GM12878 (cell line): ENCODE results near the gene WFS1.

Source experiments
- EZH2 ChIP-seq: IDR thresholded peaks from 2 replicates; pipeline ENCODE4 v1.6.1; 2012; ENCODE audit warnings: low read depth, mild to moderate bottlenecking, control low read depth, inconsistent platforms, low read length, borderline replicate concordance; ENCODE audit not compliant: control insufficient read depth
- NFXL1 ChIP-seq: fragments of 450-650 bp; IDR thresholded peaks from 2 replicates; pipeline ENCODE4 v1.6.1; 2017; ENCODE audit warnings: antibody characterized with exemption, mild to moderate bottlenecking, borderline replicate concordance
- RBBP5 ChIP-seq: fragments of 200-600 bp; sonication (generic); conservative IDR thresholded peaks from 2 replicates; pipeline ENCODE4 v1.6.1; 2016
- TF ChIP-seq, protein P1 (sequence below): IDR thresholded peaks from 2 replicates; pipeline ENCODE4 v1.6.1; 2011; ENCODE audit warnings: low read depth, low read length, improper control_type of control experiment, borderline replicate concordance
- TF ChIP-seq, protein P2 (sequence below), 3 experiments: IDR thresholded peaks in 2 of 3; conservative IDR thresholded peaks in 1 of 3; 2 replicates each; pipeline ENCODE4 v1.5.1; 2011; ENCODE audit warnings: low read depth in 3 of 3, low read length in 3 of 3, mild to moderate bottlenecking in 3 of 3, control low read depth in 2 of 3, moderate library complexity in 2 of 3, inconsistent platforms in 1 of 3, mixed read lengths in 1 of 3; ENCODE audit not compliant: control insufficient read depth in 2 of 3, insufficient read depth in 1 of 3; ENCODE audit errors: extremely low read depth in 1 of 3
- TF ChIP-seq, protein P3 (sequence below): IDR thresholded peaks from 2 replicates; pipeline ENCODE4 v1.6.1; 2011; ENCODE audit warnings: mild to moderate bottlenecking, low read depth, low read length, moderate library complexity; ENCODE audit not compliant: insufficient replicate concordance
- TF ChIP-seq, protein P4 (sequence below): IDR thresholded peaks from 2 replicates; pipeline ENCODE4 v1.6.1; 2012; ENCODE audit warnings: mild to moderate bottlenecking, low read depth, low read length

DNA sequence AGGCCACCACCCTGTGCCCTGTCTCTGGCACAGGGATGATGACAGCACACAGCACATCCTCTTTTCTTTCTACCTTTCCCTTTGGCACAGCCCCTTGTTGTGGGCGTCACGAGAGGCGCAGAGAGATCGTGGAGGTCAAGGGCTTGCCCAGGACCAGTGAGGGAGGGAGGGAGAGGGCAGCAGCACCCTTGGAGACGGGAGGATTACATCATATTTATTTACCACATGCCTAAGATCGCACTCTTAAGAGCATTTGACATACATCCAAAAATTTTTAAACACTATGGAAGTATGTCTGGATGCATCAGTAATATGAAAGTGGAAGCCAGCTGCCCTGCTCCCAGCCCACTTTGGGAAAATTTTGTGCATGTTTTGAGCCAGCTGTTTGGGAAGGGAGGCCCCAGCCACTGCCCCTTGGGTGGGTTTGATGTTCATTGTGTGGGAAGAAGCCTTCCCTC is 12.7 kb downstream of the WFS1 start:
- TF ChIP-seq, protein P1, sequence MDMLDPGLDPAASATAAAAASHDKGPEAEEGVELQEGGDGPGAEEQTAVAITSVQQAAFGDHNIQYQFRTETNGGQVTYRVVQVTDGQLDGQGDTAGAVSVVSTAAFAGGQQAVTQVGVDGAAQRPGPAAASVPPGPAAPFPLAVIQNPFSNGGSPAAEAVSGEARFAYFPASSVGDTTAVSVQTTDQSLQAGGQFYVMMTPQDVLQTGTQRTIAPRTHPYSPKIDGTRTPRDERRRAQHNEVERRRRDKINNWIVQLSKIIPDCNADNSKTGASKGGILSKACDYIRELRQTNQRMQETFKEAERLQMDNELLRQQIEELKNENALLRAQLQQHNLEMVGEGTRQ: no peak
- TF ChIP-seq, protein P2, sequence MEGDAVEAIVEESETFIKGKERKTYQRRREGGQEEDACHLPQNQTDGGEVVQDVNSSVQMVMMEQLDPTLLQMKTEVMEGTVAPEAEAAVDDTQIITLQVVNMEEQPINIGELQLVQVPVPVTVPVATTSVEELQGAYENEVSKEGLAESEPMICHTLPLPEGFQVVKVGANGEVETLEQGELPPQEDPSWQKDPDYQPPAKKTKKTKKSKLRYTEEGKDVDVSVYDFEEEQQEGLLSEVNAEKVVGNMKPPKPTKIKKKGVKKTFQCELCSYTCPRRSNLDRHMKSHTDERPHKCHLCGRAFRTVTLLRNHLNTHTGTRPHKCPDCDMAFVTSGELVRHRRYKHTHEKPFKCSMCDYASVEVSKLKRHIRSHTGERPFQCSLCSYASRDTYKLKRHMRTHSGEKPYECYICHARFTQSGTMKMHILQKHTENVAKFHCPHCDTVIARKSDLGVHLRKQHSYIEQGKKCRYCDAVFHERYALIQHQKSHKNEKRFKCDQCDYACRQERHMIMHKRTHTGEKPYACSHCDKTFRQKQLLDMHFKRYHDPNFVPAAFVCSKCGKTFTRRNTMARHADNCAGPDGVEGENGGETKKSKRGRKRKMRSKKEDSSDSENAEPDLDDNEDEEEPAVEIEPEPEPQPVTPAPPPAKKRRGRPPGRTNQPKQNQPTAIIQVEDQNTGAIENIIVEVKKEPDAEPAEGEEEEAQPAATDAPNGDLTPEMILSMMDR (IDR thresholded peaks at IDR 0.05 in 2 of 3, conservative IDR thresholded peaks at IDR 0.05 in 1 of 3; ENCODE audit: control insufficient read depth in 2 of 3, extremely low read depth in 1 of 3, insufficient read depth in 1 of 3, low read depth in 3 of 3, low read length in 3 of 3): no peak
- TF ChIP-seq, protein P3, sequence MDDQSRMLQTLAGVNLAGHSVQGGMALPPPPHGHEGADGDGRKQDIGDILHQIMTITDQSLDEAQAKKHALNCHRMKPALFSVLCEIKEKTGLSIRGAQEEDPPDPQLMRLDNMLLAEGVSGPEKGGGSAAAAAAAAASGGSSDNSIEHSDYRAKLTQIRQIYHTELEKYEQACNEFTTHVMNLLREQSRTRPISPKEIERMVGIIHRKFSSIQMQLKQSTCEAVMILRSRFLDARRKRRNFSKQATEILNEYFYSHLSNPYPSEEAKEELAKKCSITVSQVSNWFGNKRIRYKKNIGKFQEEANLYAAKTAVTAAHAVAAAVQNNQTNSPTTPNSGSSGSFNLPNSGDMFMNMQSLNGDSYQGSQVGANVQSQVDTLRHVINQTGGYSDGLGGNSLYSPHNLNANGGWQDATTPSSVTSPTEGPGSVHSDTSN: no peak
- TF ChIP-seq, protein P4, sequence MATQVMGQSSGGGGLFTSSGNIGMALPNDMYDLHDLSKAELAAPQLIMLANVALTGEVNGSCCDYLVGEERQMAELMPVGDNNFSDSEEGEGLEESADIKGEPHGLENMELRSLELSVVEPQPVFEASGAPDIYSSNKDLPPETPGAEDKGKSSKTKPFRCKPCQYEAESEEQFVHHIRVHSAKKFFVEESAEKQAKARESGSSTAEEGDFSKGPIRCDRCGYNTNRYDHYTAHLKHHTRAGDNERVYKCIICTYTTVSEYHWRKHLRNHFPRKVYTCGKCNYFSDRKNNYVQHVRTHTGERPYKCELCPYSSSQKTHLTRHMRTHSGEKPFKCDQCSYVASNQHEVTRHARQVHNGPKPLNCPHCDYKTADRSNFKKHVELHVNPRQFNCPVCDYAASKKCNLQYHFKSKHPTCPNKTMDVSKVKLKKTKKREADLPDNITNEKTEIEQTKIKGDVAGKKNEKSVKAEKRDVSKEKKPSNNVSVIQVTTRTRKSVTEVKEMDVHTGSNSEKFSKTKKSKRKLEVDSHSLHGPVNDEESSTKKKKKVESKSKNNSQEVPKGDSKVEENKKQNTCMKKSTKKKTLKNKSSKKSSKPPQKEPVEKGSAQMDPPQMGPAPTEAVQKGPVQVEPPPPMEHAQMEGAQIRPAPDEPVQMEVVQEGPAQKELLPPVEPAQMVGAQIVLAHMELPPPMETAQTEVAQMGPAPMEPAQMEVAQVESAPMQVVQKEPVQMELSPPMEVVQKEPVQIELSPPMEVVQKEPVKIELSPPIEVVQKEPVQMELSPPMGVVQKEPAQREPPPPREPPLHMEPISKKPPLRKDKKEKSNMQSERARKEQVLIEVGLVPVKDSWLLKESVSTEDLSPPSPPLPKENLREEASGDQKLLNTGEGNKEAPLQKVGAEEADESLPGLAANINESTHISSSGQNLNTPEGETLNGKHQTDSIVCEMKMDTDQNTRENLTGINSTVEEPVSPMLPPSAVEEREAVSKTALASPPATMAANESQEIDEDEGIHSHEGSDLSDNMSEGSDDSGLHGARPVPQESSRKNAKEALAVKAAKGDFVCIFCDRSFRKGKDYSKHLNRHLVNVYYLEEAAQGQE: no peak
- TF ChIP-seq RBBP5: no peak
- no peak for TF ChIP-seq EZH2
- no peak for TF ChIP-seq NFXL1
